AG10803 (cell line): Measurements from ENCODE around the gene DNAH10.

Experiments
- DNase-seq: peaks from one replicate; pipeline ENCODE4 v3.0.0; 2010; ENCODE audit warnings: low read depth
- H3K4me3 ChIP-seq: 2 replicates; pipeline ENCODE4 v1.5.1; 2011; ENCODE audit warnings: mild to moderate bottlenecking, low read length, control low read depth
- CTCF ChIP-seq: conservative IDR thresholded peaks from 2 replicates; pipeline ENCODE4 v1.5.1; 2011; ENCODE audit warnings: mild to moderate bottlenecking, low read length, control low read depth, inconsistent platforms

The DNAH10 gene

GRCh38 chr12:123954647-123955350 is 192.7 kb downstream of the DNAH10 start:
- no peak for DNase-seq
- H3K4me3 ChIP-seq, result no peak overlapping the region
- no peak for TF ChIP-seq CTCF

GRCh38 chr12:123956249-123956648 is 194.1 kb downstream of the DNAH10 start:
- TF ChIP-seq CTCF, result no peak
- no peak for DNase-seq

GRCh38 chr12:123957196-123957595 is 195.1 kb downstream of the DNAH10 start:
- no peak for DNase-seq
- TF ChIP-seq CTCF, result no peak
- no peak overlapping the region for H3K4me3 ChIP-seq

More at GRCh38 chr12:123956249-123956648, 194.1 kb downstream of the DNAH10 start:
- no peak overlapping the region for H3K4me3 ChIP-seq

GRCh38 chr12:123958462-123958861 is 196.4 kb downstream of the DNAH10 start:
- H3K4me3 ChIP-seq, result no peak overlapping the region
- no peak for DNase-seq
- no peak for TF ChIP-seq CTCF

- no peak for DNase-seq
- no peak for TF ChIP-seq CTCF
- H3K4me3 ChIP-seq, result no peak overlapping the region
Measured at GRCh38 chr12:123958876-123959275, 196.8 kb downstream of the DNAH10 start.

- no peak overlapping the region for H3K4me3 ChIP-seq
- no peak for DNase-seq
- no peak for TF ChIP-seq CTCF
Measured at GRCh38 chr12:123960029-123960735, 198.1 kb downstream of the DNAH10 start.

GRCh38 chr12:123960856-123961255 is 198.8 kb downstream of the DNAH10 start:
- no peak for TF ChIP-seq CTCF
- no peak for DNase-seq

More at GRCh38 chr12:123960856-123961255, 198.8 kb downstream of the DNAH10 start:
- H3K4me3 ChIP-seq, result no peak overlapping the region
